Measurements from ENCODE around the gene RAP1GAP2. TPM values are rescaled to one million over a fixed set of nuclear protein-coding genes. Genes with fewer than 3 reads are reported as not detected.

The RAP1GAP2 gene
- total RNA-seq, 1 donor from 2014 or later = 22.6 TPM

GRCh38 chr17:2975469-2975958 is 179.3 kb downstream of the RAP1GAP2 start:
- intact Hi-C loops (cut with DNase I) = no loop called here
- TF ChIP-seq POLR2AphosphoS5 (IDR thresholded peaks at IDR 0.05; ENCODE audit: insufficient read depth in 1 of 2, low read depth in 1 of 2) (peak in 1 of 2 donors; percentile 24), CTCF (IDR thresholded peaks at IDR 0.05) (no peak), POLR2A (IDR thresholded peaks at IDR 0.05) (no peak)
- Histone ChIP-seq H3K9me3 (no peaks in the 10 kb centered on the region), H3K36me3 (no peaks in the 10 kb centered on the region), H3K27me3 (no peaks in the 10 kb centered on the region), H3K27ac (no peak overlapping the region), H3K4me3 (peak overlapping the region in 1 of 2 donors; percentile 23), H3K4me1 (no peaks in the 10 kb centered on the region)
- DNase-seq (ENCODE audit: extremely low spot score in 2 of 2) = no peak

- H3K36me3 ChIP-seq = no peaks in the 10 kb centered on the region
- H3K27ac ChIP-seq = no peak overlapping the region
- no peaks in the 10 kb centered on the region for H3K9me3 ChIP-seq
- peaks cover 10% of the 10 kb centered on the region for H3K4me1 ChIP-seq
- TF ChIP-seq POLR2AphosphoS5 (IDR thresholded peaks at IDR 0.05; ENCODE audit: insufficient read depth in 1 of 2, low read depth in 1 of 2) (no peak), POLR2A (IDR thresholded peaks at IDR 0.05) (no peak), CTCF (IDR thresholded peaks at IDR 0.05) (no peak)
- no peak for DNase-seq (ENCODE audit: extremely low spot score in 2 of 2)
- no peak overlapping the region for H3K4me3 ChIP-seq
- H3K27me3 ChIP-seq = no peaks in the 10 kb centered on the region
- intact Hi-C loops (cut with DNase I) = no loop called here
Measured at GRCh38 chr17:2977157-2977556, 180.9 kb downstream of the RAP1GAP2 start.

- Histone ChIP-seq H3K4me1 (peaks cover 16% of the 10 kb centered on the region), H3K36me3 (no peaks in the 10 kb centered on the region), H3K27me3 (no peaks in the 10 kb centered on the region), H3K4me3 (no peak overlapping the region), H3K27ac (no peak overlapping the region), H3K9me3 (no peaks in the 10 kb centered on the region)
- intact Hi-C loops (cut with DNase I) = no loop called here
- no peak for TF ChIP-seq POLR2AphosphoS5 (IDR thresholded peaks at IDR 0.05; ENCODE audit: insufficient read depth in 1 of 2, low read depth in 1 of 2)
- no peak for TF ChIP-seq POLR2A (IDR thresholded peaks at IDR 0.05)
- no peak for TF ChIP-seq CTCF (IDR thresholded peaks at IDR 0.05)
- DNase-seq (ENCODE audit: extremely low spot score in 2 of 2) = no peak
Measured at GRCh38 chr17:2978116-2978515, 181.9 kb downstream of the RAP1GAP2 start.

GRCh38 chr17:2978991-2979390 is 182.8 kb downstream of the RAP1GAP2 start:
- DNase-seq (ENCODE audit: extremely low spot score in 2 of 2) = no peak
- no peaks in the 10 kb centered on the region for H3K36me3 ChIP-seq
- H3K4me1 ChIP-seq = peaks cover 16% of the 10 kb centered on the region
- no peak overlapping the region for H3K27ac ChIP-seq
- no peaks in the 10 kb centered on the region for H3K9me3 ChIP-seq
- H3K4me3 ChIP-seq = no peak overlapping the region
- intact Hi-C loops (cut with DNase I) = no loop called here
- H3K27me3 ChIP-seq = no peaks in the 10 kb centered on the region
- TF ChIP-seq POLR2AphosphoS5 (IDR thresholded peaks at IDR 0.05; ENCODE audit: insufficient read depth in 1 of 2, low read depth in 1 of 2) (no peak), POLR2A (IDR thresholded peaks at IDR 0.05) (no peak), CTCF (IDR thresholded peaks at IDR 0.05) (no peak)

- intact Hi-C loops (cut with DNase I) = no loop called here
- Histone ChIP-seq H3K27ac (no peak overlapping the region), H3K27me3 (no peaks in the 10 kb centered on the region), H3K36me3 (no peaks in the 10 kb centered on the region), H3K9me3 (no peaks in the 10 kb centered on the region), H3K4me3 (no peak overlapping the region), H3K4me1 (peaks cover 16% of the 10 kb centered on the region)
- TF ChIP-seq POLR2A (IDR thresholded peaks at IDR 0.05) (no peak), POLR2AphosphoS5 (IDR thresholded peaks at IDR 0.05; ENCODE audit: insufficient read depth in 1 of 2, low read depth in 1 of 2) (no peak), CTCF (IDR thresholded peaks at IDR 0.05) (no peak)
- peak in 1 of 2 donors; percentile 94 for DNase-seq (ENCODE audit: extremely low spot score in 2 of 2)
Measured at GRCh38 chr17:2980211-2980903, 184.1 kb downstream of the RAP1GAP2 start.
